ENCODE data around the gene WDR18.
A peak's percentile ranks its signal among the peaks of the same experiment; 100 is the strongest.

Gene WDR18

GRCh38 chr19:982567-983170, 1.5 kb upstream of the WDR18 start:
- DNase-seq (ENCODE audit: insufficient read length, low spot score) (peak; percentile 98), FAIRE-seq (no peak)
- TF ChIP-seq CTCF (IDR thresholded peaks at IDR 0.05; ENCODE audit: insufficient read depth, missing control alignments): peak; percentile 82

DNA sequence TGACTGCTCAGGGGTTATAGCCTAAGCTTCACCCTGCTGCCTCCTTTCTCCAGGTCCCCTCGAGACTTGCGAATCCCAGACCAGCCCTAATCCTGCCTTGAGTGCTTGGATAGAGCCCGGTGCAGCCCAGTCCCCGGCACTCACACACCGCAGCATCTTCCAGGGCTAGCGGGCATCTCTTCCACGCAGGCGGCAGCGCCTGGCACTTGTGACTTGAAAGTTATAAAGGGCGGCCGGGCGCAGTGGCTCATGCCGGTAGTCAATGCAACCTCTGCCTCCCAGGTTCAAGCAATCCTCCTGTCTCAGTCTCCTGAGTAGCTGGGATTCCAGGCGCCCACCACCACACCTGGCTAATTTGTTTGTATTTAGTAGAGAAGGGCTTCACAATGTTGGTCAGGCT, 1.9 kb downstream of the WDR18 start:
- TF ChIP-seq CTCF (IDR thresholded peaks at IDR 0.05; ENCODE audit: insufficient read depth, missing control alignments): no peak
- DNase-seq (ENCODE audit: insufficient read length, low spot score) (no peak), FAIRE-seq (no peak)

GRCh38 chr19:988081-988480, 3.9 kb downstream of the WDR18 start:
- DNase-seq (ENCODE audit: insufficient read length, low spot score): no peak
- TF ChIP-seq CTCF (IDR thresholded peaks at IDR 0.05; ENCODE audit: insufficient read depth, missing control alignments): no peak
- no peak for FAIRE-seq

DNA sequence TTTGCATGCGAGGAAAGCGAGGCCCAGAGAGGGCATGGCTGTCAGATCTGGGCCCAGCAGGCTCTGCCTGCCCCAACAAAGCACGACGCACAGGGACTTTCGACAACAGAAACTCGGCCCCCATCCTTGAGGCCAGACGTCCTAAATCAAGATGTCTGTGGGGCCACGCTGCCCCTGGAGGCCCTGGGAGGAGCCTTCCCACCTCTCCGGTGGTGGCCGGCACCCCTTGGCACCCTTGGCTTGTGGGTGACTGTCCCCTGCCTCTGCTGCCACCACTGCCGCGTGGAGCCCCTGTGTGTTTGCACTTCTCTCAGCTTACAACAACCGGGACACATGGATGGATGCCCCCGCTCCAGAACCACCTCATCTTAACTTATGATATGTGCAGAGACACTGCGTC, 4.4 kb downstream of the WDR18 start:
- TF ChIP-seq CTCF (IDR thresholded peaks at IDR 0.05; ENCODE audit: insufficient read depth, missing control alignments): no peak
- DNase-seq (ENCODE audit: insufficient read length, low spot score) (no peak), FAIRE-seq (no peak)

GRCh38 chr19:989381-990081, 5.4 kb downstream of the WDR18 start:
- no peak for FAIRE-seq
- no peak for TF ChIP-seq CTCF (IDR thresholded peaks at IDR 0.05; ENCODE audit: insufficient read depth, missing control alignments)
- no peak for DNase-seq (ENCODE audit: insufficient read length, low spot score)

GRCh38 chr19:990119-990571, 6.0 kb downstream of the WDR18 start:
- DNase-seq (ENCODE audit: insufficient read length, low spot score) (peak; percentile 64), FAIRE-seq (no peak)
- TF ChIP-seq CTCF (IDR thresholded peaks at IDR 0.05; ENCODE audit: insufficient read depth, missing control alignments): no peak

GRCh38 chr19:990746-991145, 6.6 kb downstream of the WDR18 start:
- FAIRE-seq (no peak), DNase-seq (ENCODE audit: insufficient read length, low spot score) (no peak)
- TF ChIP-seq CTCF (IDR thresholded peaks at IDR 0.05; ENCODE audit: insufficient read depth, missing control alignments): no peak
